BJ (cell line): ENCODE measurements around the gene POR. TPM values are rescaled to one million over a fixed set of nuclear protein-coding genes. Genes with fewer than 3 reads are reported as not detected.

Experiments
- CTCF ChIA-PET: fragments of 350-600 bp; formaldehyde crosslinking; extraction: SDS; loops from one replicate; lab custom pipeline; 2021; ENCODE audit warnings: antibody characterized with exemption, inconsistent platforms; lab: Yijun Ruan, JAX
- POLR2A ChIA-PET: fragments of 300-600 bp; sonication (Branson Sonifier 250); formaldehyde crosslinking; extraction: SDS; loops from one replicate; lab custom pipeline; 2021; ENCODE audit warnings: antibody characterized with exemption; lab: Charles Lee
- DNase-seq: peaks from one replicate; pipeline ENCODE4 v3.0.0-alpha.2; 2011; ENCODE audit warnings: low read depth
- H3K27me3 ChIP-seq: 2 replicates; pipeline ENCODE4 v1.6.0; 2011; ENCODE audit warnings: low read length; ENCODE audit not compliant: control insufficient read depth, insufficient read depth
- H3K36me3 ChIP-seq: 2 replicates; pipeline ENCODE4 v1.5.1; 2011; ENCODE audit warnings: low read length; ENCODE audit not compliant: control insufficient read depth, insufficient read depth
- H3K4me3 ChIP-seq: 2 replicates; pipeline ENCODE4 v1.5.1; 2011; ENCODE audit warnings: low read depth, mild to moderate bottlenecking, control low read depth, low read length
- CTCF ChIP-seq: IDR thresholded peaks from 2 replicates; pipeline ENCODE4 v1.5.1; 2011; ENCODE audit warnings: low read depth, mild to moderate bottlenecking, control low read depth, inconsistent platforms, low read length, moderate library complexity; ENCODE audit not compliant: insufficient read depth
- polyA plus RNA-seq: library from polyadenylated mRNA; depleted of rRNA; stranded (reverse); fragments of >200 nt; gene quantifications from 2 replicates; pipeline ENCODE4 v1.2.3, GENCODE V29; 2011

POR gene
- polyA plus RNA-seq, 1 experiment = 63.4 TPM

GRCh38 chr7:75986147-75986781 is 71.3 kb downstream of the POR start:
- no peaks in the 10 kb centered on the region for H3K27me3 ChIP-seq
- peaks cover 41% of the 10 kb centered on the region for H3K36me3 ChIP-seq
- no peak overlapping the region for H3K4me3 ChIP-seq
- DNase-seq = no peak
- CTCF ChIA-PET = no interaction called here
- no peak for TF ChIP-seq CTCF
- POLR2A ChIA-PET = no interaction called here

GRCh38 chr7:75987026-75987804 is 72.3 kb downstream of the POR start:
- no peak for TF ChIP-seq CTCF
- H3K4me3 ChIP-seq = no peak overlapping the region
- POLR2A ChIA-PET = no interaction called here
- no peak for DNase-seq
- H3K36me3 ChIP-seq = peaks cover 35% of the 10 kb centered on the region
- no peaks in the 10 kb centered on the region for H3K27me3 ChIP-seq
- CTCF ChIA-PET = no interaction called here

- no peak overlapping the region for H3K4me3 ChIP-seq
- ChIA-PET CTCF (no interaction called here), POLR2A (no interaction called here)
- H3K27me3 ChIP-seq = no peaks in the 10 kb centered on the region
- no peak for DNase-seq
- H3K36me3 ChIP-seq = peaks cover 30% of the 10 kb centered on the region
- TF ChIP-seq CTCF = no peak
These were observed 73.0 kb downstream of the POR start for GRCh38 chr7:75987805-75988567.

DNA sequence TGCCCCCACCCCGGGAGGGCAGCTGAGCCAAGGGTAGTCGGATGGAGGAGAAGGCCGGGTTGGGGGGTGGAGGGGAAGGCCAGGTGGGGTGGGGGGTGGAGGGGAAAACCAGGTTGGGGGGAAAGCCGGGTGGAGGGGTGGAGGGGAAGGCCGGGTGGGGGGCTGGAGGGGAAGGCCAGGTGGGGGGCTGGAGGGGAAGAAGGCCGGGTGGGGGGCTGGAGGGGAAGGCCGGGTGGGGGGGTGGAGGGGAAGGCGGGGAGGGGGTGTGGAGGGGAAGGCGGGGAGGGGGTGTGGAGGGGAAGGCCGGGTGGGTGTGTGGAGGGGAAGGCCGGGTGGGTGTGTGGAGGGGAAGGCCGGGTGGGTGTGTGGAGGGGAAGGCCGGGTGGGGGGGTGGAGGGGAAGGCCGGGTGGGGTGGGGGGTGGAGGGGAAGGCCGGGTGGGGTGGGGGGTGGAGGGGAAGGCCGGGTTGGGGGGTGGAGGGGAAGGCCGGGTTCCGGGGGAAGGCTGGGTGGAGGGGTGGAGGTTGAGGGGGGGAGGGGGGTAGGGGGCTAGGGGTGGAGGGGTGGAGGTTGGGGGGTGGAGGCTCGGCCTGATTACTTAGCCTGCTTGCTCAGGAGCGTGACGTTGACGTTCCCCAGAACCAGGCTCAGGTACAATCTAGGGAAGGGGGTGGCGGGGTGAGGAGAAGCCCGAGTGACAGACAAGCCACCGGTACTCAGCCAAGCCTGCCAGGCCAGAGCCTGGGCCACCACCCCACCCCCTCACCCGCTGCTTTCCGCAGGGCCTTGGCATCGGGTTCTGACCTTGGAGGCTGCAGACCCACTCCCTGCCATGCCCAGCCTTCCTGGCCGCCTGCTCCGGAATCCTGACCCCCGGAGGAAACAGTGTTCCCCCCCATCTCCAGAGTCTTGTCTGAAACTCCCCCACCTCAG is 73.9 kb downstream of the POR start:
- POLR2A ChIA-PET = no interaction called here
- Histone ChIP-seq H3K36me3 (peaks cover 27% of the 10 kb centered on the region), H3K27me3 (no peaks in the 10 kb centered on the region), H3K4me3 (no peak overlapping the region)
- no peak for TF ChIP-seq CTCF
- DNase-seq = no peak
- CTCF ChIA-PET = interaction anchor here (0.6 to 0.7 kb wide), 3 partner anchors 34 to 74 kb away, joined by 3 to 6 read pairs (median 3); no protein-coding TSS in a partner anchor
